ENCODE measurements around the gene ZNF57. TPM values are rescaled to one million over a fixed set of nuclear protein-coding genes. Genes with fewer than 3 reads are reported as not detected.

ZNF57 gene
- total RNA-seq, 3 donors from 2014 or later (not counting 1 experiment from before 2014, with no cell fraction given): 4.4 to 7.5 (median 4.7) TPM

- peaks cover 42% of the 10 kb centered on the region for H3K9me3 ChIP-seq (ENCODE audit: control insufficient read depth, insufficient read depth, low read length)
- no peak overlapping the region for H3K4me3 Mint-ChIP-seq
- ATAC-seq (no peak), DNase-seq (no peak)
- no peaks in the 10 kb centered on the region for H3K4me1 ChIP-seq (ENCODE audit: control insufficient read depth, insufficient read depth, low read length)
- no peak for TF ChIP-seq CTCF (IDR thresholded peaks at IDR 0.05)
- intact Hi-C loops (cut with micrococcal nuclease): no loop called here
- no peak overlapping the region for H3K4me3 ChIP-seq (ENCODE audit: low read length)
- no peaks in the 10 kb centered on the region for H3K27me3 ChIP-seq (ENCODE audit: control insufficient read depth, insufficient read depth, low read length)
- no peak overlapping the region for H3K27ac ChIP-seq (ENCODE audit: low read length)
- peaks cover 29% of the 10 kb centered on the region for H3K36me3 ChIP-seq (ENCODE audit: control insufficient read depth, insufficient read depth, low read length)
- H3K9me3 Mint-ChIP-seq: peaks cover 4 to 16% of the 10 kb centered on the region in 2 donors
- H3K4me1 Mint-ChIP-seq: peaks cover 8 to 11% of the 10 kb centered on the region in 2 donors
- WGBS (ENCODE audit: insufficient coverage): 95% methylated on average over 2 of the region's 3 CpGs
- H3K36me3 Mint-ChIP-seq: peaks cover 41% of the 10 kb centered on the region
- no peaks in the 10 kb centered on the region for H3K27me3 Mint-ChIP-seq (ENCODE audit: low read depth in 2 of 2)
- no peak overlapping the region for H3K27ac Mint-ChIP-seq
Measured at GRCh38 chr19:2854849-2855248, 45.9 kb upstream of the ZNF57 start.

GRCh38 chr19:2856457-2857050, 44.2 kb upstream of the ZNF57 start:
- Mint-ChIP-seq H3K4me1 (peaks cover 0 to 4% of the 10 kb centered on the region in 2 donors), H3K4me3 (peak overlapping the region; percentile 13), H3K9me3 (peaks cover 4 to 16% of the 10 kb centered on the region in 2 donors), H3K27me3 (ENCODE audit: low read depth in 2 of 2) (no peaks in the 10 kb centered on the region), H3K27ac (no peak overlapping the region), H3K36me3 (peaks cover 35% of the 10 kb centered on the region)
- intact Hi-C loops (cut with micrococcal nuclease): no loop called here
- DNase-seq (peak in 1 of 2 donors; percentile 77), ATAC-seq (no peak)
- Histone ChIP-seq H3K27ac (ENCODE audit: low read length) (no peak overlapping the region), H3K27me3 (ENCODE audit: control insufficient read depth, insufficient read depth, low read length) (no peaks in the 10 kb centered on the region), H3K4me1 (ENCODE audit: control insufficient read depth, insufficient read depth, low read length) (no peaks in the 10 kb centered on the region), H3K36me3 (ENCODE audit: control insufficient read depth, insufficient read depth, low read length) (peaks cover 21% of the 10 kb centered on the region), H3K9me3 (ENCODE audit: control insufficient read depth, insufficient read depth, low read length) (peaks cover 42% of the 10 kb centered on the region), H3K4me3 (ENCODE audit: low read length) (no peak overlapping the region)
- WGBS (ENCODE audit: insufficient coverage): 48% methylated on average over 5 of the region's 5 CpGs
- no peak for TF ChIP-seq CTCF (IDR thresholded peaks at IDR 0.05)

GRCh38 chr19:2858864-2859263, 41.9 kb upstream of the ZNF57 start:
- TF ChIP-seq CTCF (IDR thresholded peaks at IDR 0.05): no peak
- H3K36me3 ChIP-seq (ENCODE audit: control insufficient read depth, insufficient read depth, low read length): no peaks in the 10 kb centered on the region
- no peak overlapping the region for H3K27ac ChIP-seq (ENCODE audit: low read length)
- H3K27me3 Mint-ChIP-seq (ENCODE audit: low read depth in 2 of 2): no peaks in the 10 kb centered on the region
- no peak overlapping the region for H3K4me3 Mint-ChIP-seq
- no peak overlapping the region for H3K4me3 ChIP-seq (ENCODE audit: low read length)
- DNase-seq: no peak
- H3K9me3 ChIP-seq (ENCODE audit: control insufficient read depth, insufficient read depth, low read length): peaks cover 24% of the 10 kb centered on the region
- H3K27me3 ChIP-seq (ENCODE audit: control insufficient read depth, insufficient read depth, low read length): no peaks in the 10 kb centered on the region
- no peak for ATAC-seq
- peaks cover 0 to 4% of the 10 kb centered on the region in 2 donors for H3K4me1 Mint-ChIP-seq
- WGBS (ENCODE audit: insufficient coverage): 82% methylated on average over 27 of the region's 27 CpGs
- no peak overlapping the region for H3K27ac Mint-ChIP-seq
- intact Hi-C loops (cut with micrococcal nuclease): no loop called here
- H3K9me3 Mint-ChIP-seq: peaks cover 2 to 10% of the 10 kb centered on the region in 2 donors
- peaks cover 12% of the 10 kb centered on the region for H3K36me3 Mint-ChIP-seq
- no peaks in the 10 kb centered on the region for H3K4me1 ChIP-seq (ENCODE audit: control insufficient read depth, insufficient read depth, low read length)

- intact Hi-C loops (cut with micrococcal nuclease): no loop called here
- H3K4me1 Mint-ChIP-seq: no peaks in the 10 kb centered on the region
- WGBS (ENCODE audit: insufficient coverage): 91% methylated on average over 10 of the region's 10 CpGs
Measured at GRCh38 chr19:2863816-2864215, 36.9 kb upstream of the ZNF57 start.

More at GRCh38 chr19:2863816-2864215, 36.9 kb upstream of the ZNF57 start:
- Histone ChIP-seq H3K27me3 (ENCODE audit: control insufficient read depth, insufficient read depth, low read length) (no peaks in the 10 kb centered on the region), H3K27ac (ENCODE audit: low read length) (no peak overlapping the region), H3K36me3 (ENCODE audit: control insufficient read depth, insufficient read depth, low read length) (no peaks in the 10 kb centered on the region), H3K9me3 (ENCODE audit: control insufficient read depth, insufficient read depth, low read length) (peaks cover 8% of the 10 kb centered on the region), H3K4me1 (ENCODE audit: control insufficient read depth, insufficient read depth, low read length) (peaks cover 3% of the 10 kb centered on the region), H3K4me3 (ENCODE audit: low read length) (no peak overlapping the region)
- no peak overlapping the region for H3K4me3 Mint-ChIP-seq
- H3K36me3 Mint-ChIP-seq: no peaks in the 10 kb centered on the region
- DNase-seq: no peak
- ATAC-seq: no peak
- TF ChIP-seq CTCF (IDR thresholded peaks at IDR 0.05): no peak
- H3K9me3 Mint-ChIP-seq: no peaks in the 10 kb centered on the region
- H3K27ac Mint-ChIP-seq: no peak overlapping the region
- peaks cover 3 to 7% of the 10 kb centered on the region in 2 donors for H3K27me3 Mint-ChIP-seq (ENCODE audit: low read depth in 2 of 2)

Data from natural killer cell (primary cell).